A549 treated with CORT108297 at 1 μM for 4 hours (cell line): Measurements from ENCODE around the gene CES4A. TPM values are rescaled to one million over a fixed set of nuclear protein-coding genes. Genes with fewer than 3 reads are reported as not detected.

Experiments used
- total RNA-seq: library from RNA; stranded (reverse); fragments of 200-300 nt; extraction: Qiagen RNA extraction; gene quantifications from 5 replicates; pipeline ENCODE4 v1.2.3, GENCODE V29; 2022

The CES4A gene
- 1.6 to 2.1 TPM (median 1.9 TPM) in 5 replicates for total RNA-seq

GRCh38 chr16:66988197-66988788, at the start of gene CES4A:
CES4A (plus strand) TSS chr16:66988589; CDS start chr16:66988773, 184 bp downstream.

GRCh38 chr16:66961065-66961744, 27.2 kb upstream of the CES4A start, which contains the start of gene CES3:
CES3 (plus strand) TSS chr16:66961266; CDS start chr16:66961308, 42 bp downstream.

GRCh38 chr16:67028696-67029253, 40.4 kb downstream of the CES4A start, which contains the start of gene CBFB:
CBFB (plus strand) TSS chr16:67029149; CDS start chr16:67029408, 259 bp downstream.

Other genes starting within 250 kb of the CES4A start
- gene DYNC1LI2, start 237.0 kb upstream of the CES4A start, total RNA-seq: 40.4 to 60.5 TPM (median 52.6 TPM) in 5 replicates
- gene TERB1, start 187.0 kb upstream of the CES4A start, total RNA-seq: 0.06 to 0.07 TPM in 2 of 5 replicates, not detected in the others
- 61.5 to 68.8 TPM (median 65.1 TPM) in 5 replicates for gene NAE1, start 157.6 kb upstream of the CES4A start, total RNA-seq
- gene CA7, start 144.2 kb upstream of the CES4A start, total RNA-seq: 0.05 to 0.09 TPM (median 0.06 TPM) in 3 of 5 replicates, not detected in the others
- gene PDP2, start 108.1 kb upstream of the CES4A start, total RNA-seq: 4.3 to 6.1 TPM (median 5.8 TPM) in 5 replicates
- gene CDH16, start 69.7 kb upstream of the CES4A start, total RNA-seq: 0.36 to 0.50 TPM (median 0.39 TPM) in 5 replicates
- 7.7 to 19.4 TPM (median 12.3 TPM) in 5 replicates for gene RRAD, start 63.1 kb upstream of the CES4A start, total RNA-seq
- gene CIAO2B, start 54.2 kb upstream of the CES4A start, total RNA-seq: 123 to 180 TPM (median 173 TPM) in 5 replicates
- gene CES2, start 53.1 kb upstream of the CES4A start, total RNA-seq: 27.6 to 32.7 TPM (median 28.9 TPM) in 5 replicates
- 1.8 to 2.3 TPM (median 2.1 TPM) in 5 replicates for gene CES3, start 27.3 kb upstream of the CES4A start, total RNA-seq
- 36.2 to 49.8 TPM (median 46.0 TPM) in 5 replicates for gene CBFB, start 40.6 kb downstream of the CES4A start, total RNA-seq
- gene PHAF1, start 121.4 kb downstream of the CES4A start, total RNA-seq: 23.5 to 25.5 TPM (median 24.7 TPM) in 5 replicates
- gene B3GNT9, start 162.4 kb downstream of the CES4A start, total RNA-seq: 5.4 to 9.1 TPM (median 8.6 TPM) in 5 replicates
- 14.2 to 21.6 TPM (median 21.1 TPM) in 5 replicates for gene TRADD, start 171.3 kb downstream of the CES4A start, total RNA-seq
- 5.7 to 11.0 TPM (median 9.2 TPM) in 5 replicates for gene FBXL8, start 171.4 kb downstream of the CES4A start, total RNA-seq
- gene HSF4, start 176.2 kb downstream of the CES4A start, total RNA-seq: 8.4 to 20.3 TPM (median 16.7 TPM) in 5 replicates
- 45.8 to 62.3 TPM (median 61.0 TPM) in 5 replicates for gene NOL3, start 181.9 kb downstream of the CES4A start, total RNA-seq
- gene MATCAP1, start 195.4 kb downstream of the CES4A start, total RNA-seq: 4.3 to 7.2 TPM (median 6.4 TPM) in 5 replicates
- 0.07 to 0.24 TPM (median 0.07 TPM) in 3 of 5 replicates, not detected in the others for gene EXOC3L1, start 201.5 kb downstream of the CES4A start, total RNA-seq
- 79.5 to 101 TPM (median 99.3 TPM) in 5 replicates for gene E2F4, start 203.6 kb downstream of the CES4A start, total RNA-seq
- 0.93 to 1.7 TPM (median 1.3 TPM) in 5 replicates for gene ELMO3, start 210.5 kb downstream of the CES4A start, total RNA-seq
- gene TMEM208, start 238.5 kb downstream of the CES4A start, total RNA-seq: 79.6 to 102 TPM (median 96.1 TPM) in 5 replicates